HG02642 (cell line): ENCODE data around the gene MTCP1.

ENCODE experiments used
- ATAC-seq: cut with Tn5 transposase; IDR thresholded peaks from one replicate; pipeline ENCODE4 v1.9.1; 2021; ENCODE audit warnings: mild to moderate bottlenecking; ENCODE audit not compliant: unreplicated experiment, poor library complexity

Gene MTCP1

GRCh38 chrX:155070975-155071693 is at the start of gene MTCP1, which contains the start of the genes BRCC3 and CMC4:
Gene MTCP1, minus strand, starts transcription at chrX:155071136. Its CDS starts 5,126 bp downstream, at chrX:155066010.
Gene BRCC3, plus strand, starts transcription at chrX:155071508. Its CDS starts 20 bp downstream, at chrX:155071528.
Gene CMC4, minus strand, starts transcription at chrX:155071136. Its CDS starts 7,113 bp downstream, at chrX:155064023.
- ATAC-seq = peak; percentile 92

- no peak for ATAC-seq
Observed at GRCh38 chrX:155115174-155115819, 44.4 kb upstream of the MTCP1 start.

GRCh38 chrX:155113097-155113496 is 42.2 kb upstream of the MTCP1 start:
- ATAC-seq = no peak

- no peak for ATAC-seq
Observed at GRCh38 chrX:155112171-155112570, 41.2 kb upstream of the MTCP1 start.

- ATAC-seq = no peak
Observed at GRCh38 chrX:155108427-155108826, 37.5 kb upstream of the MTCP1 start.

- ATAC-seq = no peak
Observed at GRCh38 chrX:155105919-155106318, 35.0 kb upstream of the MTCP1 start.

GRCh38 chrX:155094468-155095061 is 23.6 kb upstream of the MTCP1 start:
- ATAC-seq = no peak

GRCh38 chrX:155086961-155087735 is 16.2 kb upstream of the MTCP1 start:
- no peak for ATAC-seq

- no peak for ATAC-seq
Observed at GRCh38 chrX:155086202-155086840, 15.4 kb upstream of the MTCP1 start.

- peak; percentile 16 for ATAC-seq
Observed at GRCh38 chrX:155071694-155072280, 851 bp upstream of the MTCP1 start.

- peak; percentile 27 for ATAC-seq
Observed at GRCh38 chrX:155070663-155070974, 317 bp downstream of the MTCP1 start.

- ATAC-seq = no peak
Observed at GRCh38 chrX:155070038-155070437, 898 bp downstream of the MTCP1 start.

- ATAC-seq = no peak
Observed at GRCh38 chrX:155069414-155069813, 1.5 kb downstream of the MTCP1 start.

- no peak for ATAC-seq
Observed at GRCh38 chrX:155068165-155068564, 2.8 kb downstream of the MTCP1 start.

- no peak for ATAC-seq
Observed at GRCh38 chrX:155065035-155065734, 5.8 kb downstream of the MTCP1 start.

GRCh38 chrX:155061760-155062159 is 9.2 kb downstream of the MTCP1 start:
- no peak for ATAC-seq

- peak; percentile 74 for ATAC-seq
Observed at GRCh38 chrX:155056877-155057792, 13.8 kb downstream of the MTCP1 start.

GRCh38 chrX:155056471-155056870 is 14.5 kb downstream of the MTCP1 start:
- no peak for ATAC-seq
